ENCODE measurements around the gene COA1.
"Not testable (repeated sequence)": the region's sequence is repeated elsewhere in the genome, so short reads cannot be mapped to it uniquely, and the experiment has no call there.

COA1 gene

GRCh38 chr7:43691611-43692010 lies 37.7 kb downstream of the COA1 start:
- DNase-seq (ENCODE audit: low read depth in 2 of 2), result no peak

- DNase-seq (ENCODE audit: low read depth in 2 of 2), result no peak
Observed at GRCh38 chr7:43689115-43689514, 40.2 kb downstream of the COA1 start.

GRCh38 chr7:43687866-43688265 lies 41.5 kb downstream of the COA1 start:
- DNase-seq (ENCODE audit: low read depth in 2 of 2), result not testable (repeated sequence)

- DNase-seq (ENCODE audit: low read depth in 2 of 2), result no peak
Observed at GRCh38 chr7:43686991-43687390, 42.3 kb downstream of the COA1 start.

GRCh38 chr7:43680736-43681135 lies 48.6 kb downstream of the COA1 start:
- no peak for DNase-seq (ENCODE audit: low read depth in 2 of 2)

GRCh38 chr7:43679210-43680068 lies 49.9 kb downstream of the COA1 start:
- no peak for DNase-seq (ENCODE audit: low read depth in 2 of 2)

GRCh38 chr7:43678315-43678714 lies 51.0 kb downstream of the COA1 start:
- no peak for DNase-seq (ENCODE audit: low read depth in 2 of 2)

GRCh38 chr7:43677864-43678263 lies 51.5 kb downstream of the COA1 start:
- no peak for DNase-seq (ENCODE audit: low read depth in 2 of 2)

- peak; percentile 75 to 76 for DNase-seq (ENCODE audit: low read depth in 2 of 2)
Observed at GRCh38 chr7:43674559-43675436, 54.5 kb downstream of the COA1 start.

- not testable (repeated sequence) for DNase-seq (ENCODE audit: low read depth in 2 of 2)
Observed at GRCh38 chr7:43673243-43673976, 55.9 kb downstream of the COA1 start.

GRCh38 chr7:43671521-43671920 lies 57.8 kb downstream of the COA1 start:
- no peak for DNase-seq (ENCODE audit: low read depth in 2 of 2)

GRCh38 chr7:43669286-43670081 lies 59.8 kb downstream of the COA1 start:
- DNase-seq (ENCODE audit: low read depth in 2 of 2), result no peak

- DNase-seq (ENCODE audit: low read depth in 2 of 2), result no peak
Observed at GRCh38 chr7:43668035-43668434, 61.3 kb downstream of the COA1 start.

- no peak for DNase-seq (ENCODE audit: low read depth in 2 of 2)
Observed at GRCh38 chr7:43666938-43667337, 62.4 kb downstream of the COA1 start.

GRCh38 chr7:43664681-43665080 lies 64.6 kb downstream of the COA1 start:
- DNase-seq (ENCODE audit: low read depth in 2 of 2), result no peak

- no peak for DNase-seq (ENCODE audit: low read depth in 2 of 2)
Observed at GRCh38 chr7:43660141-43660540, 69.2 kb downstream of the COA1 start.

GRCh38 chr7:43659549-43659896 lies 69.8 kb downstream of the COA1 start:
- no peak for DNase-seq (ENCODE audit: low read depth in 2 of 2)

GRCh38 chr7:43658718-43659548 lies 70.4 kb downstream of the COA1 start:
- DNase-seq (ENCODE audit: low read depth in 2 of 2), result peak; percentile 85 to 88

GRCh38 chr7:43656997-43657396 lies 72.3 kb downstream of the COA1 start:
- DNase-seq (ENCODE audit: low read depth in 2 of 2), result no peak

- no peak for DNase-seq (ENCODE audit: low read depth in 2 of 2)
Observed at GRCh38 chr7:43655584-43655983, 73.7 kb downstream of the COA1 start.
